Cardiac muscle cell (in vitro differentiated cells and primary cell): ENCODE data around the gene BCKDK. TPM values are rescaled to one million over a fixed set of nuclear protein-coding genes. Genes with fewer than 3 reads are reported as not detected.

ENCODE experiments used
- DNase-seq, 2 donors: peaks; one replicate each; pipeline versions ENCODE4 v3.0.0 to v3.0.0-alpha.2; 2010 to 2017; ENCODE audit warnings: low read depth in 1 of 2, low spot score in 1 of 2
- H3K27ac ChIP-seq: fragments of 200-600 bp; sonication (generic); 2 replicates; pipeline ENCODE4 v1.5.1; 2016
- H3K27me3 ChIP-seq: fragments of 200-600 bp; sonication (generic); 2 replicates; pipeline ENCODE4 v1.6.0; 2016; ENCODE audit warnings: control low read depth
- H3K36me3 ChIP-seq: fragments of 200-600 bp; sonication (generic); 2 replicates; pipeline ENCODE4 v1.5.1; 2016; ENCODE audit warnings: control low read depth
- H3K4me1 ChIP-seq: fragments of 200-600 bp; sonication (generic); 2 replicates; pipeline ENCODE4 v1.8.1; 2017; ENCODE audit warnings: low read depth, mild to moderate bottlenecking, mixed run types
- H3K4me3 ChIP-seq: fragments of 200-600 bp; sonication (generic); 2 replicates; pipeline ENCODE4 v1.5.1; 2016; ENCODE audit warnings: mild to moderate bottlenecking
- H3K9me3 ChIP-seq: fragments of 200-600 bp; sonication (generic); 2 replicates; pipeline ENCODE4 v1.5.1; 2017; ENCODE audit warnings: low read depth, mild to moderate bottlenecking, control low read depth
- polyA plus RNA-seq: library from polyadenylated mRNA; unstranded; fragments of >200 nt; fragmentation: Nextera tagmentation; extraction: Ambion mirVana; gene quantifications from 2 replicates; pipeline ENCODE4 v1.2.1, GENCODE V29; 2016
- total RNA-seq: library from RNA; depleted of rRNA; stranded (reverse); fragments of >200 nt; gene quantifications from 2 replicates; pipeline ENCODE4 v1.2.3, GENCODE V29; 2016
- TF ChIP-seq, protein P1 (sequence below): IDR thresholded peaks from 2 replicates; pipeline ENCODE4 v1.5.1; 2012; ENCODE audit warnings: low read depth, mild to moderate bottlenecking, low read length

The BCKDK gene
- total and polyA plus RNA-seq, 2 experiments from 2014 or later = 109 to 147 TPM

GRCh38 chr16:31078597-31079341 is 29.4 kb upstream of the BCKDK start:
- H3K27ac ChIP-seq = no peak overlapping the region
- TF ChIP-seq, protein P1, sequence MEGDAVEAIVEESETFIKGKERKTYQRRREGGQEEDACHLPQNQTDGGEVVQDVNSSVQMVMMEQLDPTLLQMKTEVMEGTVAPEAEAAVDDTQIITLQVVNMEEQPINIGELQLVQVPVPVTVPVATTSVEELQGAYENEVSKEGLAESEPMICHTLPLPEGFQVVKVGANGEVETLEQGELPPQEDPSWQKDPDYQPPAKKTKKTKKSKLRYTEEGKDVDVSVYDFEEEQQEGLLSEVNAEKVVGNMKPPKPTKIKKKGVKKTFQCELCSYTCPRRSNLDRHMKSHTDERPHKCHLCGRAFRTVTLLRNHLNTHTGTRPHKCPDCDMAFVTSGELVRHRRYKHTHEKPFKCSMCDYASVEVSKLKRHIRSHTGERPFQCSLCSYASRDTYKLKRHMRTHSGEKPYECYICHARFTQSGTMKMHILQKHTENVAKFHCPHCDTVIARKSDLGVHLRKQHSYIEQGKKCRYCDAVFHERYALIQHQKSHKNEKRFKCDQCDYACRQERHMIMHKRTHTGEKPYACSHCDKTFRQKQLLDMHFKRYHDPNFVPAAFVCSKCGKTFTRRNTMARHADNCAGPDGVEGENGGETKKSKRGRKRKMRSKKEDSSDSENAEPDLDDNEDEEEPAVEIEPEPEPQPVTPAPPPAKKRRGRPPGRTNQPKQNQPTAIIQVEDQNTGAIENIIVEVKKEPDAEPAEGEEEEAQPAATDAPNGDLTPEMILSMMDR = no peak
- no peak overlapping the region for H3K4me3 ChIP-seq
- H3K27me3 ChIP-seq = no peaks in the 10 kb centered on the region
- no peaks in the 10 kb centered on the region for H3K4me1 ChIP-seq
- DNase-seq = no peak
- no peaks in the 10 kb centered on the region for H3K9me3 ChIP-seq
- peaks cover 25% of the 10 kb centered on the region for H3K36me3 ChIP-seq

GRCh38 chr16:31079342-31079944 is 28.7 kb upstream of the BCKDK start:
- Histone ChIP-seq H3K4me1 (no peaks in the 10 kb centered on the region), H3K27me3 (no peaks in the 10 kb centered on the region), H3K9me3 (no peaks in the 10 kb centered on the region), H3K36me3 (peaks cover 25% of the 10 kb centered on the region), H3K4me3 (no peak overlapping the region), H3K27ac (no peak overlapping the region)
- no peak for DNase-seq
- TF ChIP-seq, protein P1 = no peak

- H3K4me1 ChIP-seq = no peaks in the 10 kb centered on the region
- no peaks in the 10 kb centered on the region for H3K27me3 ChIP-seq
- H3K27ac ChIP-seq = no peak overlapping the region
- H3K36me3 ChIP-seq = peaks cover 25% of the 10 kb centered on the region
- H3K9me3 ChIP-seq = no peaks in the 10 kb centered on the region
- TF ChIP-seq, protein P1 = no peak
- no peak for DNase-seq
- H3K4me3 ChIP-seq = no peak overlapping the region
Measured at GRCh38 chr16:31080035-31080629, 28.1 kb upstream of the BCKDK start.

DNA sequence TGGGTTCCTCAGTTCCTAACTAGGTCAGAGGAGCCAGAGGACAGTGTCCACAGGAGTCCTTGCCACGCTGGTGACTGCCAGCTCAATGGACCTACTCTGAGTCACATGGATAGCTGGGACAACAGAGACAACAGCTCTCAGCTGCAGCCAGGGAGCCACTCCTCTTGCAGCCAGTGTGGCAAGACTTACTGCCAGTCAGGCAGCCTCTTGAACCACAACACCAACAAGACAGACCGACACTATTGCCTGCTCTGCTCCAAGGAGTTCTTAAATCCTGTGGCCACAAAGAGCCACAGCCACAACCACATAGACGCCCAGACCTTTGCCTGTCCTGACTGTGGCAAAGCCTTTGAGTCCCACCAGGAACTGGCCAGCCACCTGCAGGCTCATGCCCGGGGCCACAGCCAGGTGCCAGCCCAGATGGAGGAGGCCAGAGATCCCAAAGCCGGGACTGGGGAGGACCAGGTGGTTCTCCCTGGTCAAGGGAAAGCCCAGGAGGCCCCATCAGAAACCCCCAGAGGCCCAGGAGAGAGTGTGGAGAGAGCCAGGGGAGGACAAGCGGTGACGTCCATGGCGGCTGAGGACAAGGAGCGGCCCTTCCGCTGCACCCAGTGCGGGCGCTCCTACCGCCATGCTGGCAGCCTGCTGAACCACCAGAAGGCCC is 27.3 kb upstream of the BCKDK start:
- TF ChIP-seq, protein P1 = no peak
- DNase-seq = no peak
- Histone ChIP-seq H3K4me1 (no peaks in the 10 kb centered on the region), H3K36me3 (peaks cover 25% of the 10 kb centered on the region), H3K4me3 (no peak overlapping the region), H3K27ac (no peak overlapping the region), H3K9me3 (no peaks in the 10 kb centered on the region), H3K27me3 (no peaks in the 10 kb centered on the region)

DNA sequence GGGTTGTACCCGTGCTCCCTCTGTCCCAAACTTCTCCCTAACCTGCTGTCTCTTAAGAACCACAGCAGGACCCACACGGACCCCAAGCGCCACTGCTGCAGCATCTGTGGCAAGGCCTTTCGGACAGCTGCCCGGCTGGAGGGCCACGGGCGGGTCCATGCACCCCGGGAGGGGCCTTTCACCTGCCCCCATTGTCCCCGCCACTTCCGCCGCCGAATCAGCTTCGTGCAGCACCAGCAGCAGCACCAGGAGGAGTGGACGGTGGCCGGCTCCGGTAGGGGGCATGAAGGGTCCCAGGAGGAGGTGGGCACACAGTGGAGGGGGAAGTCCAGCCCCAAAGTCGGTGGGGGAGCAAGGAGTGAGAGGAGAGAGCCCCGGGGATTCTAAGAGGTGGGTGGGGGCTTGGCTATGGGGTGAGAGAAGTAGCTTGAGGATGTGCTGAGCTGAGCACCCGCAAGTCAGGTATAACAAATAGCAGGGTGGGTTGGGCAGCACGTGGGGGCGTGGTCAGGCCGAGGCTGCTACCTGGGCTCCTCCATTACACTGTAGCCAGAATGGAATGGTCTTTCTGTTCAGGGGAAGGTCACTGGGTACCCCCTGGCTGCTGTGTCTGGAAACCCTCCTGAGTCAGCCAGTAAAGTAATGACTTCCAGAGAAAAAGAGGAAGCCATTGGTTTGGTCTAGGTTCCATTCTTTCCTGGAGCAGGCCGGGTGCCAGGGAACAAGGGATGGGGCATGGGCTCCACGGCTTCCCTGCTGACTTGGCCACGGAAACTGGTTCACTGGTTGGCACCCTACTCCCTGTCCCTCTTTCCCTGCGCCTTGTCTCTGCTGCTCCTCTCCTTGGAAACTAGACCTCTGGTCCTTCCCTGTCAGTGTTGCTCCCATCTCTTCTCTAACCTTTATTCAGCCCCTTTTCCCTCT is 26.5 kb upstream of the BCKDK start:
- no peaks in the 10 kb centered on the region for H3K9me3 ChIP-seq
- H3K4me3 ChIP-seq = no peak overlapping the region
- TF ChIP-seq, protein P1 = no peak
- no peak overlapping the region for H3K27ac ChIP-seq
- H3K36me3 ChIP-seq = peaks cover 25% of the 10 kb centered on the region
- no peak for DNase-seq
- H3K4me1 ChIP-seq = no peaks in the 10 kb centered on the region
- no peaks in the 10 kb centered on the region for H3K27me3 ChIP-seq
